Activated CD8-positive, alpha-beta T cell treated with anti-CD3 and anti-CD28 coated beads for 36 hours (primary cell): Measurements from ENCODE around the gene CDKAL1. TPM values are rescaled to one million over a fixed set of nuclear protein-coding genes. Genes with fewer than 3 reads are reported as not detected.

Experiments used
- ATAC-seq: fragments of 200-7000 bp; cut with Tn5 transposase; one replicate; pipeline ENCODE4 v1.10.0; 2021; ENCODE audit warnings: mild to moderate bottlenecking, moderate library complexity
- CTCF ChIA-PET: fragments of 350-600 bp; sonication (Branson Sonifier 250); formaldehyde crosslinking; loops from one replicate; lab custom pipeline; 2021; ENCODE audit warnings: antibody characterized with exemption; lab: Charles Lee
- POLR2A ChIA-PET: fragments of 350-600 bp; sonication (Branson Sonifier 250); formaldehyde crosslinking; loops from one replicate; lab custom pipeline; 2021; ENCODE audit warnings: antibody characterized with exemption; lab: Charles Lee
- DNase-seq: peaks from one replicate; pipeline ENCODE4 v3.0.0-alpha.2; 2020
- H3K27ac Mint-ChIP-seq: one replicate; pipeline ENCODE4 v1.8.0; 2021; ENCODE audit warnings: mild to moderate bottlenecking, mixed read lengths
- H3K27me3 Mint-ChIP-seq: one replicate; pipeline ENCODE4 v1.8.0; 2021; ENCODE audit warnings: mixed read lengths
- H3K36me3 Mint-ChIP-seq: one replicate; pipeline ENCODE4 v1.8.0; 2021; ENCODE audit warnings: low read depth, mixed read lengths
- H3K4me1 Mint-ChIP-seq: one replicate; pipeline ENCODE4 v1.8.0; 2021; ENCODE audit warnings: low read depth, mixed read lengths
- H3K4me3 Mint-ChIP-seq: one replicate; pipeline ENCODE4 v1.8.0; 2021; ENCODE audit warnings: mild to moderate bottlenecking, moderate library complexity, mixed read lengths
- H3K9me3 Mint-ChIP-seq: one replicate; pipeline ENCODE4 v1.8.0; 2021; ENCODE audit warnings: mixed read lengths
- CTCF ChIP-seq: fragments of 200-600 bp; IDR thresholded peaks from one replicate; pipeline ENCODE4 v1.8.0; 2022; ENCODE audit warnings: antibody characterized with exemption, mild to moderate bottlenecking
- intact Hi-C: fragments of 100-400 bp; cut with micrococcal nuclease; formaldehyde crosslinking; loops from one replicate; pipeline ENCODE4 v1.10.0; 2022
- total RNA-seq, 2 experiments: library from RNA; stranded (reverse); gene quantifications; one replicate each; pipeline ENCODE4 v1.2.3, GENCODE V29; 2021

CDKAL1 gene
- total RNA-seq, 2 experiments from 2014 or later: 21.6 to 23.6 TPM

- CTCF ChIA-PET: no interaction called here
- POLR2A ChIA-PET: no interaction called here
Observed at GRCh38 chr6:21235162-21235561, 700.9 kb downstream of the CDKAL1 start.

GRCh38 chr6:21238208-21238607, 704.0 kb downstream of the CDKAL1 start:
- CTCF ChIA-PET: no interaction called here
- ATAC-seq (no peak), DNase-seq (no peak)
- intact Hi-C loops: no loop called here
- H3K27me3 Mint-ChIP-seq: no peaks in the 10 kb centered on the region
- no peaks in the 10 kb centered on the region for H3K4me1 Mint-ChIP-seq
- POLR2A ChIA-PET: interaction anchor here (0.6 kb wide), 1 partner anchor 23 kb away, joined by 3 read pairs; no protein-coding TSS in a partner anchor
- H3K27ac Mint-ChIP-seq: no peak overlapping the region
- TF ChIP-seq CTCF: no peak
- peaks cover 13% of the 10 kb centered on the region for H3K36me3 Mint-ChIP-seq
- no peak overlapping the region for H3K4me3 Mint-ChIP-seq
- peaks cover 22% of the 10 kb centered on the region for H3K9me3 Mint-ChIP-seq

More at GRCh38 chr6:21235162-21235561, 700.9 kb downstream of the CDKAL1 start:
- H3K9me3 Mint-ChIP-seq: peaks cover 22% of the 10 kb centered on the region
- H3K4me1 Mint-ChIP-seq: no peaks in the 10 kb centered on the region
- no peak overlapping the region for H3K4me3 Mint-ChIP-seq
- no peak overlapping the region for H3K27ac Mint-ChIP-seq
- no peaks in the 10 kb centered on the region for H3K27me3 Mint-ChIP-seq
- intact Hi-C loops: no loop called here
- H3K36me3 Mint-ChIP-seq: peaks cover 43% of the 10 kb centered on the region
- ATAC-seq: no peak
- no peak for DNase-seq
- no peak for TF ChIP-seq CTCF

- H3K9me3 Mint-ChIP-seq: peaks cover 18% of the 10 kb centered on the region
- ATAC-seq: no peak
- ChIA-PET CTCF (no interaction called here), POLR2A (no interaction called here)
- intact Hi-C loops: no loop called here
- H3K27me3 Mint-ChIP-seq: no peaks in the 10 kb centered on the region
- no peak for TF ChIP-seq CTCF
- H3K4me1 Mint-ChIP-seq: no peaks in the 10 kb centered on the region
- H3K36me3 Mint-ChIP-seq: peaks cover 1% of the 10 kb centered on the region
- H3K4me3 Mint-ChIP-seq: no peak overlapping the region
- no peak for DNase-seq
- no peak overlapping the region for H3K27ac Mint-ChIP-seq
Observed at GRCh38 chr6:21240709-21241108, 706.5 kb downstream of the CDKAL1 start.

- H3K4me1 Mint-ChIP-seq: no peaks in the 10 kb centered on the region
Observed at GRCh38 chr6:21241231-21242130, 707.2 kb downstream of the CDKAL1 start.

More at GRCh38 chr6:21241231-21242130, 707.2 kb downstream of the CDKAL1 start:
- Mint-ChIP-seq H3K9me3 (peaks cover 18% of the 10 kb centered on the region), H3K27ac (no peak overlapping the region), H3K4me3 (no peak overlapping the region), H3K36me3 (peaks cover 1% of the 10 kb centered on the region), H3K27me3 (no peaks in the 10 kb centered on the region)
- TF ChIP-seq CTCF: no peak
- POLR2A ChIA-PET: no interaction called here
- ATAC-seq (no peak), DNase-seq (no peak)
- intact Hi-C loops: no loop called here
- CTCF ChIA-PET: no interaction called here
